ENCODE data around the gene PRKAR1B.

The PRKAR1B gene

DNA sequence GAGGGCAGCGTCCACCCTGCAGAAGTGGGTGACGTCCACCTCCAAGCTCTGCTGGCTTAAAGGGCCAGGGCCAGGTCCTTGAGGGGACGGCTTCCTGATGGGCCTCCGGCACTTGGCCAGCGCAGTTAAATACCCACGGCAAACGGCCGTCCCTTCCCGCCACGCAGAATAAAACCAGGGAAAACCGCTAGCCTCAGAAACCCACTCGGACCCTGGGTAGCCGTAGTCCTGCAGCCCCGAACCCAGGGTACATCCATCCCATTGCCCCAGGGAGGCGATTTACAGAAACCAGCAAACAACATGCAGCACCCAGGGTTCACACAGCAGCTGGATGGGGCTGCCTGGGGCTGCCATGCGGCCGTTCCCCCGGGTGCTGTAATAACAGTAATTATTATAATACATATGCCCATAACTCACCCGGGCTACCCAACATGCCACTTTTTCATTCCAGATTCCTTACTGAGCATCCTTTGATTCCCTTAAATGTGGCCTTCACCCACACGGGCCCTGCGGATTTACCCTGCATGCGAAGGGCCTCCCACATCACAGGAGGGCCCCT, 126.0 kb downstream of the PRKAR1B start:
- no peak for DNase-seq

DNA sequence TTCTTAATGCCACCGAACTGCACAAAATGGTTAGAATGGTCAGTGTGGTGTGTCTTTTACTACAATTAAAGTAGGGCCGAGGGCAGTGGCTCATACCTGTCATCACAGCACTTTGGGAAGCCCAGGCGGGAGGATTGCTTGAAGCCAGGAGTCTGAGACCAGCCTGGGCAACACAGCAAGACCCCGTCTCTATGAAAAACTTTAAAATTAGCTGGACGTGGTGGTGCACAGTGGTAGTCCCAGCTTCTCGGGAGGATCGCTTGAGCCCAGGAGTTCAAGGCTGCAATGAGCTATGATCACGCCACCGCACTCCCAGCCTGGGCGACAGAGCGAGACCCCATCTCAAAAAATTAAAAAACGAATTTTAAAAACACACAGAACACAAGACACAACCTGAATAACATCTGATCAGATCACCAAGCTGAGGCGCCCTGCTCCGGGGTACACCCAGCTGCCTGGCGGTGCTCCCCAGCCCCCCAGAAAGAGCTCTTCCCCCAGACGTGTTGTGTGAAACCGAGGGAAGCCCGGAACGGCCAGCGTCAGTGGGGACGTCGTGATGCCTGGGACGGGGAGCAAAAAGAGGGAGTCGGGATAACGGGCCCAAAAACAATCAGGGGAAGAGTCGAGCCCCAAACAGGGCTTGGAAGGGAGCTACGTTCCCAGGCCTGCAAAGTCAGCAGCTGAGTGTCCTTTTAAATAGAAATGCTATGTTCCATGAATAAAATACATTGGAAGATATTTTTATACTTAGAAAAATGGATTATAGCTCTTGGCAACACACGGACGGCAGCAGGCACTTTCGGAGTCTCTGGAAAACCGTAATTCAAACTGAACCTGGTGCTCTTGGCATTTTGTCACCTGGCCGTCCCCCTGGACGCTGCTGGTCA, 126.7 kb downstream of the PRKAR1B start:
- DNase-seq = no peak

DNA sequence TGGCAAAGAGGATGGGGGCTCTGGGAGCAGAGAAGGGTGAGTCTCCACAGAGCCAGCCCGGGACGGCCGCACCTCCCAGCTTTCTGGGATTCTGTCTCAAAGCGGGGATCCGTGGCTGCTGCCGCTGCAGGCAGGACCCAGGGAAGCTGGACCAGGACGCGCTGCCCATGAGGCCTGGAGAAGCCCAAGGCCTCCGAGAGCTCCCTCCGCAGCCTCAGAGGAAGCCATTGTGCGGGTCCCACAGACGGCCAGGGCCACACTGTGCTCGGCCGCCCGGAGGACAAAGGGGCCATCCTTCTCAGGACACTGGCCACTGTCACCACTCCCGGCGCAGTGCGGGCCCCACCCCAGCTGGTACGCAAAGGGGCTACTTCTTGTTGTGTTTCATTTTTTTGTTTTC, 128.2 kb downstream of the PRKAR1B start:
- no peak for DNase-seq

DNA sequence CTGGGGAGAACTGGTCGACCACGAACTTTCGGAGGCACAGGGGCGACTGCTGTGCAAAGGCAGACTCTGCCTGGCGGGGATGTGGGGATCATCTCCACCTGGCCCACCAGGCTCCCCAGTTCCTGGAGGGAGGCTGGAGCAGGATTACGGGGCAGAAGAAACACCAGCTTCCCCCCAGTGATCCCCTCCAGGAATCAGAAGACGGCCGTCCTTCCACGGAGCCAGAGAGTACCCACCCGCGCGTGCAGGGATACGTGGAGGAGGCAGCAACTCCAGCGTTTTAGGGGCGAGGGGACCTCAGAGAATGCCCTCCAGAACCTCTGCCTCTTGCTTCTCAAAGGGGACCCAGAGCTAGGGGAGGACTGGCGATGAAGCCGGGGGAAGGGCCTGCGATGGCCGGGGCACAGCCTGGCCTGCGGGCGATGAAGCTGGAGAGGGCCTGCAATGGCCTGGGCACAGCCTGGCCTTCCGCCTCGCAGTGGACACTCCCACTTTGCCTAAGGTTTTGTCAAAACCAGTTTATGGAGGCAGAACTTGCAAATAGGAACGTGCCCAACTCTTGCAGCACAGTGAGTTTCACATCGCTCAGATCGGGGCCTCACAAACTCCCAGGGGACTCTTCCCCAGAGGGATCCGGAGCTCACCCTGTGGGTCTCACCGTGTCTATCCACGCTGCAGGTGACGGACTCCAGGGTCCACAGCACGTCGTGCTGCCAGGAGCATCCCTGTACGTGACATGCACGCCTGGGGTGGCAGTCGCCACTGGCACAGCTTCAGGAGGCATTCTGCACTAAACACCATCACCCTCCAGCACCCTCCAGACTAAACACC, 129.5 kb downstream of the PRKAR1B start:
- DNase-seq = peak; percentile 23

DNA sequence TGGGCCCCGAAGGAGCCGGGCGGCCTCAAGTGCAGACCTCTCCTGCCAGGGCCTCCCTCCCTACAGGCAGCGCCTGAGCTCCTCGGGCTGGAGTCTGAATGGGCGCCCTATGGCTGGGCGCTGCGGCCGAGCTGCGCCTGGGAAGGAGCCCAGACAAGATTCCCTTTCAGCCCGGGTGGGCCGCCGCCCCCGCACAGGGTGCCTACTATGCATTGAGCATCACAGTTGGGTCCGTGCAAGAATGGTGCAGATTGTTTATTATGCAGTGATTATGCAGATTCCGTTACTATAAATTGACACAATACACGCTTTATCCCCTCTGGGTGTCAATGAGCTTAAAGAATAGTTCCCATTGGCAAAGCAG, 130.3 kb downstream of the PRKAR1B start:
- no peak for DNase-seq

DNA sequence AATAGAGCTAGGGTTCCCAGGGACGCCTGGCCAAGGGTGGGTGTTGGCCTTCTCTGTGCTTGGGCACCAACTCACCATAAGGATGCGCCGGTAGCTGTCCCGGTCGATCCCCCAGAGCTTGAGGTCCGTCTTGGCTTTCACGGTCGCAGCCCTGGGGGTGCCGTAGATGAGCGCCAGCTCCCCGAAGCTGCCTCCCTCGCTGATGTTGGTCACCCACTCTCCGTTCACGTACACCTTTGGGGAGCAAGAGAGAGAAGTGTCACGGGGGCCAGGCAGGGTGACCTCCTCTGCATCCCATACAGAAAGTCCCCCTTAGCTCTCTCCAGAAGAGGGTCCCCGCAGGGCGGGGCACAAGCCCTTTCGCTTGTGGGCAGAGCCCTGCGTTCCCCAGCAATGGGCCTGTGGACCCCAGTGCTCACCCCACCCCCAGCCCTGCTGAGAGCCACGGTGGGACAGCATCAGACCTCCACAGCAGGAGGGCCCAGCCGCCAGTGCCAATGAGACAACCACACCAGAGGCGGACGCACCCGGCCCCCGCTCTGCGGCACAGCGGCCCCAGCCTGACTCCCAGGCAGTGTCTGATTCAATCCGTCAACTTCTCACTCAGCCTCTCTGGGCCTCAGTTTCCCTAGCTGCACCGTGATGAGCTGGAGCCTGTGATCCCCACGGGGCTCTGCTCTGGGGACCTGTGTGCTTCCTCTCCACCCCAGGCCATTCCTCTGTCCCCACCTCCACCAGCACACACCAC, 130.8 kb downstream of the PRKAR1B start:
- DNase-seq = no peak

DNA sequence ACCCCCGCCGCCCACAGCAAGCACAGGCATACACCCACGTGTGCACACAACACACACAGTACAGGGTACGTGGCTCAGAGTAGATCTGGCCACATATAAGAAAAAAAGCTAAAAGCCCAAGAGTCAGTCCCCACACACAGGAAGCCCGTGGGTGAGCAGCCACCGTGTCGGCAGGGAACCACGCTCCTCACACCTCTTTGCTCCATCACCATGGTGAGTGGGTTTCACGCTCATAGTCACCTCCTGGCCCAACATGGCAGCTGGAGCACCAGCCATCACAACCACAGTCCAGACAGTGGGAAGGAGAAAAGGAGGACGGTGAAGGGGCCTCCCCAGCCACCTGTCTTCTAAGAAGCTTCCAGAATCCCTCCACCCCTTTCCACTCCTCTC, 131.5 kb downstream of the PRKAR1B start:
- DNase-seq = no peak

DNA sequence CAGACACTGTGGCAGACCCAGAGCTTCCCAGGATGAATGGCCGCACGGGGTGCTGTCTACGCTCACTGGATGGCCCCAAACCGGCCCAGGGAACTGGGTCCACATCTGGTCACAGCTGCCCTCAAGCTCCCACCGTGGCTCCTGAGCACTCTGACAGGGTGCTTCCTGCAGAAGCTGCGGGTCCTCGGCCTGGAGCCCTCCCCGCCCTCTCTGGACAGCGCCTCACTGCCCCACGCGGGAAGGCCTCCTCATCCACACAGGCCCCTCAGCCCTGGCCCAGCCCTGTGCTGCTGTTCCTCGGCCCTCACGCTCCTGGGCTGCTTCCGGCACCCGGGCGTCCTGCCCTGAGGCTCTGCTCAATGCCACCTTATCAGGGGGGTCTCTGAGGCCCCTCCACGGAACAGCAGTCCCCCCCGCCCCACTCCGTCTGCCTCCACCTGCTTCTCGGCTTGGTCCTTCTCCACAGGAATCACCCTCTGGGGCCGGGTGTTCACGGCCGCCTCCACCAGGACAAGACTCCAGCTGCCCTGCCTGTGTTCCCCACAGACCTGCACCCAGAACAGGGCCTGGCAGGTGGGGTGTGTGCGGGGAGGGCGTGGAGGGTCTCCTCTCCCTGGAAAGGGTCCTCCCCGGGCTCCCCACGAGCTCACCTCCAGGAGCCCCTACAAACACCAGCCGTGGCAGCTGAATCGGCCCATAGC, 132.0 kb downstream of the PRKAR1B start:
- DNase-seq = no peak

DNA sequence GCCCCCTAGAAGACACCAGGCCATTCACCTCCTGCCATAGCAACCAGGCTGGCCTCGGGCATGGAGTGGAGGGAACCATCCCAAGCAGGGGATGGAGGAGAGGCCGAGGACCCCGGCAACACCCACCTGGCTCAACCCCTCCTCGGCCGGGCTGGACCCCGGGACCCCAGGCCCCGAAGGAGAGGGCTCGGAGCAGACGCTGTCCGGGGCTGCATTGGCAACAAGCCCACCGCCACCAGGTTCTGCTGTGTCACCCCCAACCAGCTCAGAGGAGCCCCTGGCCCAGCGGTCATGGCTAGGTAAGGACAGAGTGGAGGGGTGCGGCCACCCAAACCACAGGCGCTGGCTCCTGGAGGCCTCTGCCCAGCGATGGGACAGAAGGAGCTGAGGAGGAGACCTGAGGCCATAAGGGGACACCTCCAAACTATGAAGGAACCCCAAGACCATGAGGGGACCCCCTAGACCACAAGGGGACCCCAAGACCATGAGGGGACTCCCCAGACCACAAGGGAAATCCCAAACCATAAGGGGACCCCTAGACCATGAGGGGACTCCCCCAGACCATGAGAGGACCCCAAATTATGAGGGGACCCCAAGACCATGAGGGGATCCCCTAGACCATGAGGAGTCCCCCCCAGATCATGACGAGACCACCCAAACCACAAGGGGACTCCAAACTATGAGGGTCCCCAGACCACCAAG, 132.7 kb downstream of the PRKAR1B start:
- DNase-seq = no peak

DNA sequence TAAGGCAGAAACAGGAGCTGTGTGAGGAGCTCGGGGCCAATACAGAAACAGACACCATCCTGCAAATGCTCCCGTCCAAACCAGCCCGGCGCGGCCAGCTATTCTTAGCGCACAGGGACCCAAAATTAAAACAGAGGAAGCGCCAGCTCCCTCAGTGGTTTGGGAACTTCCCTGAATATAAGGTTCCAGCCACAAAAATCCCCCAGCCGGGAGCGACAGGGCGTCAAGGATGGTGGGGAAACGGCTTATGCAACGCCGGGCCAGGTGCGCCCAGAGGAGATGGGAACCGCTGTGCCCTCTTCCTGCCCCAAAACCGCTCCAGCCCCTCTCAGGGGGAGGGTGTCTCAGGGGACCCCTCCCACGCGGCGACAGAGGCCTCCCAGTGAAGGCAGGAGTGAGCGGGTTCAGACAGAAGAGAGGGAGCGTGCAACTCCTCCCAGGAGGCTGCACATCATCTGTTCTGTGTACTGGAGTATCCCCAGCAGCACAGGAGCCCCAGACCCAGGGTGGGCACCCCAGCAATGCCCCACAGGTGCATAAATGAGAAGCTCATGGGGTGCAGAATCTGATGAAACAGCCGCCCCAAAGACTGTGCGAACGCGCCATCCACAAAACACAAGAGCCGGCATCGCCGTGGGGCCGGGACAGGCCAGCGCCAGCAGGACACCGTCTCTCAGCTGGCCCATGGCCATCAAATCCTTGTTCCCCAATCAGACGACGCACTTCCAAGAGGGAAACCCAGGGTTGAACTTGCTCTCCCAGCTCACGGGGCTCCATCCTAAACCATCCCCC, 133.6 kb downstream of the PRKAR1B start:
- peak; percentile 55 for DNase-seq

DNA sequence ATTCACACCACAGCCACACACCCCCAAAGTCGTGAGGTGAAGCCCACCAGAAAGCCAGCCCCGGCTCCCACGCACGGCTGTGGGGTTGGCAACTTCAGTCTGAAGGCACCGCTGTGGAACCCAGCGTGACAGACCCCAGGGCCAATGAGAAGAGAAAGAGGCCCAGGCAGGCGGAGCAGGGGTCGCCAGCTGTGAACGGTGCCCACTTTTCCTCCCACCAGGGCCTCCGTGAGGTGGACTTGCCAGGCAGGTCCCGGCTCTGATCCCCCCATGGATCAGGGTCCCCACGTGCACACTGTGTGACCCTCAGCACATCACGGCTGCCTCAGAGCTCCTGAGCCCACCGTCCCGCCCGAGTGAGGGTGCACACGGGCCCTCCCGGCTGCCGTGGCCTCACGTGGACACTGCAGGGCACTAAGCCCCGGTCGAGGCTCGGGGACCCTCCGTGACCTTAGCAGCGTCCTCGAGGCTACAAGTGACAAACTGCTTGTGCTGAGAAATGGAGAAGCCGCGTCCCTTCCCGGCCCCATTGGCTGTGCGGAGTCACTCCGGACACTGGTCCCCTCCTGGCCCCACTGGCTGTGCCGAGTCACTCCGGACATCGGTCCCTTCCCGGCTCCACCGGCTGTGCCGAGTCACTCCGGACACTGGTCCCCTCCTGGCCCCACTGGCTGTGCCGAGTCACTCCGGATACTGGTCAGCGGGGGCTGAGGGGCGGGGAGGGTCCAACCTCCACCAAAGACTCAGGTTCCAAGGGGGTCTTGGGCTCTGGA, 135.0 kb downstream of the PRKAR1B start:
- no peak for DNase-seq

DNA sequence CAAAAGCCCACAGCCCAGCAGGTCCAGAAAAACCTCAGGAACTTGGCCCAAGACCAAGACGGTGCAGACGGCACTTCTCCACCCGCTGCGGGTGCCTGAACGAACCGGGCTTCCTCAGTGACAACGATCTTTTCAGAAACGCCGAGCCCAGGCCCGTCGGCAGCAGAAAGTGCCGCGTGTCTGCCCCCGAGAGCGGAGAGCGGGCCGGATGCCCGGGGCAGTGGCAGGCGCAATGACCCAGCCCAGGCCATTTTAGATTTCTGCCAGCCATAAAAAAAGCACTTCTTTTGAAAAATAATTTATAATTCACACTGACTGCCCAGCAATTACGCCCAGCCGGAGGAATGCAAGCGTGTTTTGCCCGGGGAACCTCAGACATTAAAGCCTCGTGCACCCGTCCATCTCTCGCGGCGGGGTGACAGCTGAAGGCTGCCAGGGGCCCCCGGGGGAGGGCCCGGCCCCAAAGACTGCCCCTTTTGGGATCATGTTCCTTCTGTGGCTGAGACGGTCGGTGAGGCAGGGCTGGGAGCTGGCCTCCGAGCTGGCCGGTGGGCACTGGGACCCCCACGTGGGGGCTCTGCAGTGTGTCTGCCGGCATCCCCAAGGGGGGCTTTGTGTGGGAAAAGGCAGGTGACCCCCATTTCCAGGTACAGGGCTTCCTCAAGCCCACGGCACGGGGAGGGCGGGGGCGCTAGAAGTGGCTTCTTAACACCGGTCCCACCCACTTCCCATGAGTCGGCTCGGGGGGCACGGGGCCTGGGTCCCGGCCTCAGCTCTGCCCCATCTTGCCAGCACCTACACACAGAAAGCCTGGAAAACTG, 136.1 kb downstream of the PRKAR1B start:
- no peak for DNase-seq

DNA sequence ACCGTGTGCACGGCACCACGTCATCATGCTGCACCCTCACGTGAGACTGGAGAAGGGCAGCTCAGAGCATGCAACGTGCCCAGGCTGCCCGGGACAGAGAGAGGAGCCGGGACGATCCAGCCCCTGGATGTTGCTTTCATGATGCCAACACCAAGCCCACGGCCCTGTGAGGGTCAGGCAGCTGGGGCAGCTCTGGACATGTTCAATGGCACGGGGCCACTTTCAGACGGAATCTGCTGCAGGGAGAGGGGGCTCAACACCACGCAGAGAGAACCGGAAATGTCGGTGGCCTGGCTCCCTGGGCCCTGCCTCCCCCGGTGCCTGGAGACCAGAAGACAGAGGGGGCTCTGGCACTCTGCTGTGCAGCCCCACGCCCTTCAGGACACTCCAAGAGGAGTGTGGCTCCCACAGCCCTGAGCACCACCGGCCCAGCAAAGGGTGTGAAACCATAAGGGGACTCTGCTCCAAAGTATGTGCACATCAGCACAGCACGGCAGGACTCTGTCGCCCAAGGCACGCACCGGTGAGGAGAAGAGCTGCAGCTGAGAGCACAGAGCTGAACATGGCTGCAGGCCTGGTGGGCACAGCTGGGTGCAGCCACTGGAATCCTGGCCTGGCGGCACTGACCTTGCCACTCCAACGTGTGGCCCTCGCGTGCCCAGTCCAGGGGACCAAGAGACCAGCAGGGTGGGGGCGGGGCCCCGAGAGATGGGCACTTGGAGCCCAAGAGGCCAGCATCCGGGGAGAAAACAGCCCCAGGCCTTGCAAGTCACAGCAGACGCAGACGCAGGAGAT, 137.1 kb downstream of the PRKAR1B start:
- no peak for DNase-seq

DNA sequence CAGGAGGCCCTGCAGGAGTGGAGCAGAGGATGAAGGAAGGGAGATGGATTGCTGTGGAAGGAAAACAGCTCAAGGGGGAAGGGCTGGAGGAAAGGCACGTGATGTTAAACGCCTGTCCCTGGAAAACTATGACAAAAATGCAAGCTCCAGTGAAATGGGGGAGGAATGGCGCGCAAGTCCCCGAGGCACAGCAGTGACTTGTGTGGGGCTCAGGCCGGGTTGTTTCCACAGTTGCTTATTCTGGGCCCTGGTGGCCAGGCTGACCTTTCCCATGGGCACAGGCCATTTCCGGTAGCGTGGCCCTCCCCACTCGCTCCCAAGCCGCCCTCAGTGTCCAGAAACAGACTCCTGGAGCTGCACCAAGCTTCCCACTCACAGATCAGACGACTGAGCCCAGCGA, 139.3 kb downstream of the PRKAR1B start:
- DNase-seq = no peak

DNA sequence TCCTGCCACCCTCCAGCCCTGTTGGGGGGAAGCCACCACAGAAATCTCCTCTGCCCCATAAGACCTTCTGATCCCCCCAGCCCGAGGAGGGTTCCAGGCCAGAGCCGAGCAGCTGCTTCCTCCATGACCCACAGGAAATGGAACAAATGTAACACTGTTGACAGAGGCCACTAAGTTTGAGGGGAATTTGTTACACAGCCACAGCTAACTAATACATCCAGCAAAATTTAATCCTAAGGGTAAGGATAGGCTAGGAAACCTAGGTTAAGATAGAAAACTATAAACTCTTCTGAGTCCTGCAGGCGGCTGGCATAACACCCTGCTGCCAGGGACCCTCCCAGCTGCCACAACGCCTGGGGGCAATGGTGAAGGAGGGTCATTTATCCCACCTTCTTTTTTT, 140.6 kb downstream of the PRKAR1B start:
- DNase-seq = no peak

DNA sequence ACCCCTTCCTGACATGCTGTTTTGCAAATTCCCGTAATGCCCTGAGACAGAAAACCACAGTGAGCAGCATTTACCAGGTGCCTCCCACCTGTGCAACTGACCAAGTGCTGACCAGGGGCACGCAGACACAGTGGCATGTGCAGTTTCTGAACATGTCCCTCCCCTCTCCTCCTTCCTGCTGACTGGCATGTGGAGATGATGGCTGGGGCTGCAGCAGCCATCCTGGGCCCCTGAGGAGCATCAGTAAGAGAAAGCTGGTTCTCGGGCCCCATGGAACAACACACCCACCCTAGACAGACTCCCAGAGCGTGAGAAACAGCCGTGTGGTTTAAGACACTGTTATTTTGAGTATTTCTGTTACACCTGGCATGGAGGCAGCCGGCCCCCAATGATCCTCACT, 141.2 kb downstream of the PRKAR1B start:
- no peak for DNase-seq

DNA sequence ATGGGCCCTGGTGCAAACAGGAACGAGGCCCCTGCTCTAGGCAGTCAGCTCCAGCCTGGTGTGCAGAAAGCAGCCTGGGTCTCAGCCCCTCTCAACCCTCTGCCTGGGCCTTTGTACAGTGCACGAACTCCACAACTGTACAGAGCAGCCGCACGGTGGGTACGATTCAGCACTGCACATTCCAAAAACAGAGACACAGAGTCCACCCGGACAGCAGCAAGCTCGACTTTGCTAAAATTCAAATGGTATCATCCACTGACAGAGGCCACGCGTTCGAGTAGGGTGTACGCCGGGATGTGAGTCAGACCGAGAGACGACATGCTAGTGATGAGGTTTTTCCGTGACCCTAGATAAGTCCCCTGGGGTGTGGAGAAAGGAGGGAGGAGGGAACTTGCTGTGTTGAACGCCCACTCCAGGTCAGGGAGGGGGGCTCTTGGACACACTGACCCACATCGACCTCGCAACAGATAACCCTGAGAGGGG, 141.8 kb downstream of the PRKAR1B start:
- DNase-seq = no peak

DNA sequence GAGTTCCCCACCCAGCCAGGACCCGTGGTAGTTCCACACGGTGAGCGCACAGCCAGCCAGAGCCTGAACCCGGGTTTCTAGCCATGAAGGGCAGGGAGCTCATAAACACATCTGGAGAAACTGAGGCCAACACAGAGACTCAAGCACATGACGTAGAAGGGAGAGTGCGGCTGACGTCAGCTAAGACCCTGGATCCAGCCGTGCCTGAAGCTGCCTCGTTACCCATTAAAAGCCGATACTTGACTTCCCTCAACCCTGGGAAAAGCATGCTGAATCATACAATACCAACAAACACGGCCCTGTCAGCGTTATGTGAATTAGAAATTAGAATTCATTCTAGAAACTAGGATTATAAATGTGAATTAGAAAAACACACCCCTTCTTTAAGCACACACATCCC, 142.3 kb downstream of the PRKAR1B start:
- no peak for DNase-seq

Measured in inflammatory macrophage treated with lipopolysaccharide for 4 hours (primary cell).